Mesenchymal stem cell (in vitro differentiated cells and primary cell): ENCODE measurements around the gene MPC2.
"Not testable (repeated sequence)": the region's sequence is repeated elsewhere in the genome, so short reads cannot be mapped to it uniquely, and the experiment has no call there.

Experiments
- DNase-seq: peaks from one replicate; pipeline ENCODE4 v3.0.0-alpha.2; 2013
- H2AFZ ChIP-seq: one replicate; pipeline ENCODE4 v1.6.1; 2013; ENCODE audit warnings: low read depth, mild to moderate bottlenecking, control low read depth, inconsistent platforms, low read length, moderate library complexity
- H2AK5ac ChIP-seq: 2 replicates; pipeline ENCODE4 v1.6.1; 2013; ENCODE audit warnings: low read length, moderate library complexity, mild to moderate bottlenecking, inconsistent platforms; ENCODE audit not compliant: severe bottlenecking
- H2BK120ac ChIP-seq: one replicate; pipeline ENCODE4 v1.6.1; 2013; ENCODE audit warnings: low read depth, mild to moderate bottlenecking, inconsistent platforms, low read length, moderate library complexity
- H2BK12ac ChIP-seq, 2 experiments: one replicate each; pipeline ENCODE4 v1.6.1; 2013; ENCODE audit warnings: inconsistent platforms in 2 of 2, low read length in 2 of 2, mild to moderate bottlenecking in 2 of 2, moderate library complexity in 2 of 2, control low read depth in 1 of 2
- H2BK15ac ChIP-seq: one replicate; pipeline ENCODE4 v1.6.1; 2013; ENCODE audit warnings: mild to moderate bottlenecking, low read depth, inconsistent platforms; ENCODE audit not compliant: poor library complexity, severe bottlenecking
- H2BK5ac ChIP-seq: 2 replicates; pipeline ENCODE4 v1.6.1; 2013; ENCODE audit warnings: low read depth, mild to moderate bottlenecking, low read length, control low read depth, inconsistent platforms; ENCODE audit not compliant: poor library complexity, severe bottlenecking
- H3K14ac ChIP-seq, 2 experiments: one replicate each; pipeline ENCODE4 v1.6.1; 2013; ENCODE audit warnings: inconsistent platforms in 2 of 2, low read length in 2 of 2, control low read depth in 1 of 2, mild to moderate bottlenecking in 1 of 2, moderate library complexity in 1 of 2
- H3K18ac ChIP-seq, 2 experiments: one replicate each; pipeline ENCODE4 v1.6.1; 2013; ENCODE audit warnings: inconsistent platforms in 2 of 2, low read length in 2 of 2, control low read depth in 1 of 2, low read depth in 1 of 2, mild to moderate bottlenecking in 1 of 2
- H3K23ac ChIP-seq, 2 experiments: one replicate each; pipeline ENCODE4 v1.6.1; 2013; ENCODE audit warnings: inconsistent platforms in 2 of 2, low read length in 2 of 2, mild to moderate bottlenecking in 2 of 2, moderate library complexity in 2 of 2, control low read depth in 1 of 2
- H3K27ac ChIP-seq: 2 replicates; pipeline ENCODE4 v1.5.1; 2013; ENCODE audit warnings: mild to moderate bottlenecking, moderate library complexity, low read length, control low read depth, inconsistent platforms; ENCODE audit not compliant: poor library complexity, severe bottlenecking
- H3K27me3 ChIP-seq, 2 experiments: 2 replicates each; pipeline versions ENCODE4 v1.6.1 to v1.7.0; 2013; ENCODE audit warnings: low read length in 2 of 2, mild to moderate bottlenecking in 2 of 2, moderate library complexity in 2 of 2, control low read depth in 1 of 2, inconsistent platforms in 1 of 2; ENCODE audit not compliant: control insufficient read depth in 1 of 2, insufficient read depth in 1 of 2
- H3K36me3 ChIP-seq, 2 experiments: 2 replicates each; pipeline versions ENCODE4 v1.6.1 to v1.7.0; 2013; ENCODE audit warnings: low read length in 2 of 2, control low read depth in 1 of 2, inconsistent platforms in 1 of 2, low read depth in 1 of 2, mild to moderate bottlenecking in 1 of 2; ENCODE audit not compliant: insufficient read depth in 2 of 2, control insufficient read depth in 1 of 2
- H3K4ac ChIP-seq, 2 experiments: one replicate each; pipeline ENCODE4 v1.6.1; 2013; ENCODE audit warnings: inconsistent platforms in 2 of 2, low read length in 2 of 2, mild to moderate bottlenecking in 2 of 2, moderate library complexity in 2 of 2, control low read depth in 1 of 2, low read depth in 1 of 2
- H3K4me1 ChIP-seq: 2 replicates; pipeline ENCODE4 v1.6.1; 2013; ENCODE audit warnings: low read depth, low read length, control low read depth; ENCODE audit not compliant: control insufficient read depth, insufficient read depth
- H3K4me2 ChIP-seq: 2 replicates; pipeline ENCODE4 v1.6.1; 2013; ENCODE audit warnings: low read length, mild to moderate bottlenecking, inconsistent platforms; ENCODE audit not compliant: poor library complexity, severe bottlenecking
- H3K4me3 ChIP-seq, 2 experiments: 2 replicates each; pipeline versions ENCODE4 v1.5.1 to v1.7.0; 2013; ENCODE audit warnings: low read length in 2 of 2, mild to moderate bottlenecking in 2 of 2, control low read depth in 1 of 2, low read depth in 1 of 2; ENCODE audit not compliant: insufficient read depth in 1 of 2
- H3K79me1 ChIP-seq: replicated peaks from 2 replicates; pipeline ENCODE4 v1.6.1; 2013; ENCODE audit warnings: mild to moderate bottlenecking, control low read depth, low read length, inconsistent platforms; ENCODE audit not compliant: poor library complexity, severe bottlenecking
- H3K9ac ChIP-seq: 2 replicates; pipeline ENCODE4 v1.7.0; 2013; ENCODE audit warnings: mild to moderate bottlenecking, low read length, moderate library complexity
- H3K9me3 ChIP-seq: 2 replicates; pipeline ENCODE4 v1.7.0; 2013; ENCODE audit warnings: mild to moderate bottlenecking, low read length; ENCODE audit not compliant: control insufficient read depth
- H4K8ac ChIP-seq: one replicate; pipeline ENCODE4 v1.6.1; 2013; ENCODE audit warnings: inconsistent platforms, mild to moderate bottlenecking, low read length, moderate library complexity
- H4K91ac ChIP-seq: one replicate; pipeline ENCODE4 v1.6.1; 2013; ENCODE audit warnings: mild to moderate bottlenecking, low read length, inconsistent platforms
- WGBS: methylation state at CpG from one replicate; pipeline ENCODE4 v1.1.7; 2013; ENCODE audit warnings: mixed read lengths; 5-methylcytosine and 5-hydroxymethylcytosine counted together

MPC2 gene

DNA sequence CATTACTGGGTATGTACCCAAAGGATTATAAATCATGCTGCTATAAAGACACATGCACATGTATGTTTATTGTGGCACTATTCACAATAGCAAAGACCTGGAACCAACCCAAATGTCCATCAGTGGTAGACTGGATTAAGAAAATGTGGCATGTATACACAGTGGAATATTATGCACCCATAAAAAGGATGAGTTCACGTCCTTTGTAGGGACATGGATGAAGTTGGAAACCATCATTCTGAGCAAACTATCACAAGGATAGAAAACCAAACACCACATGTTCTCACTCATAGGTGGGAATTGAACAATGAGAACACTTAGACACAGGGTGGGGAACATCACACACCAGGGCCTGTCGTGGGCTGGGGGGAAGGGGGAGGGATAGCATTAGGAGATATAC is 49.7 kb downstream of the MPC2 start:
- not testable (repeated sequence) for H2BK12ac ChIP-seq, H3K14ac ChIP-seq, H2BK15ac ChIP-seq, H3K9ac ChIP-seq, H3K9me3 ChIP-seq, H3K79me1 ChIP-seq, H4K8ac ChIP-seq, H3K4ac ChIP-seq, H3K4me2 ChIP-seq, DNase-seq, H3K4me3 ChIP-seq, H2BK5ac ChIP-seq, H3K36me3 ChIP-seq, H2AFZ ChIP-seq, H3K27ac ChIP-seq, H3K18ac ChIP-seq, H3K4me1 ChIP-seq, H3K27me3 ChIP-seq, H4K91ac ChIP-seq, H3K23ac ChIP-seq, H2BK120ac ChIP-seq, H2AK5ac ChIP-seq
- 88% methylated on average over 1 of the region's 2 CpGs for WGBS

DNA sequence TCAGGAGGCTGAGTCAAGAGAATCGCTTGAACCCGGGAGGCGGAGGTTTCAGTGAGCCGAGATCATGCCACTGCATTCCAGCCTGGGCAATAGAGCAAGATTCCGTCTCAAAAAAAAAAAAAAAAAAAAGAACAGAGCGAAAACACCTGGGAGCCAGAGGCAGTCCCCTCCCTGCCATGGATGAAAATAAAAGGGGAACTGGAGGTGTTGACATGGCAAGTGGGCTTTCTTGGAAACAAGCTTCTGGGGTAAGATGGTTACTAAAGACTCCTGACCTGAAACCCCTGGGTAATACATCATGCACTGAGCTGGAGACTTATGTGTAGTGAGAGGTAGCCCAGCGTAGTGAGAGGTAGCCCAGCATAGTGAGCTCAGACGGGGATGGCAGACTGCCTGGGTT is 54.5 kb downstream of the MPC2 start:
- WGBS, result 97% methylated on average over 8 of the region's 8 CpGs

DNA sequence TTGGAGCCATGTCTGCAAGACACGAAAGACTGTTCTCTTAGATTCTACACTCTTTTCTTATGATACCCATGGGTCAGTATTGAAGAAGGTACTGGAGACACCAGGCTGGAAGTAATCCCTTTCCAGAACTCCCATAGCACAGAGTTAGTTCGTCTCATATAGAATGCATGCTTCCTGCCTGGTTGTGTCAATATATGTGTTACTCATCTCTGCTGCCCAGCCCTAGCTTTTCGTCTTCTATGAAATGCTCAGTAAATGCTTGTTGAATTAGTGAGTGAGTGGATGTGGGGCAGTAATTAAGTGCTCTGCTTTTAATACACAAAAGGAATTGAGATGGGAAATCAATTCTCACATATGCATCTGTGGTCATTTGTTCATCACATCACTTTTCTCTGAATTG is 55.1 kb downstream of the MPC2 start:
- Histone ChIP-seq H4K8ac (no peak overlapping the region), H2AFZ (no peak overlapping the region), H2BK120ac (no peak overlapping the region), H3K4me2 (no peak overlapping the region), H3K27me3 (no peaks in the 10 kb centered on the region), H3K18ac (no peak overlapping the region), H3K4me3 (no peak overlapping the region), H3K27ac (no peak overlapping the region), H2BK5ac (no peak overlapping the region), H3K23ac (no peak overlapping the region), H3K4me1 (peaks cover 2% of the 10 kb centered on the region), H2AK5ac (no peak overlapping the region), H4K91ac (no peak overlapping the region), H2BK12ac (no peak overlapping the region), H3K9ac (no peak overlapping the region), H3K14ac (no peak overlapping the region), H3K4ac (no peak overlapping the region), H3K79me1 (no peaks in the 10 kb centered on the region), H3K36me3 (no peaks in the 10 kb centered on the region), H2BK15ac (no peak overlapping the region), H3K9me3 (no peaks in the 10 kb centered on the region)
- no peak for DNase-seq
- 79% methylated on average over 3 of the region's 3 CpGs for WGBS

More for the DNA sequence above, 54.5 kb downstream of the MPC2 start:
- Histone ChIP-seq H3K4me1 (peaks cover 2% of the 10 kb centered on the region), H2AFZ (no peak overlapping the region), H3K27me3 (no peaks in the 10 kb centered on the region), H3K18ac (no peak overlapping the region), H4K91ac (peak overlapping the region; percentile 21), H3K4ac (no peak overlapping the region), H2BK5ac (no peak overlapping the region), H3K4me2 (no peak overlapping the region), H3K27ac (no peak overlapping the region), H3K36me3 (no peaks in the 10 kb centered on the region), H3K9me3 (no peaks in the 10 kb centered on the region), H4K8ac (no peak overlapping the region), H2BK12ac (no peak overlapping the region), H2BK15ac (no peak overlapping the region), H3K4me3 (no peak overlapping the region), H2AK5ac (no peak overlapping the region), H3K14ac (no peak overlapping the region), H2BK120ac (no peak overlapping the region), H3K79me1 (no peaks in the 10 kb centered on the region), H3K9ac (no peak overlapping the region), H3K23ac (no peak overlapping the region)
- no peak for DNase-seq

DNA sequence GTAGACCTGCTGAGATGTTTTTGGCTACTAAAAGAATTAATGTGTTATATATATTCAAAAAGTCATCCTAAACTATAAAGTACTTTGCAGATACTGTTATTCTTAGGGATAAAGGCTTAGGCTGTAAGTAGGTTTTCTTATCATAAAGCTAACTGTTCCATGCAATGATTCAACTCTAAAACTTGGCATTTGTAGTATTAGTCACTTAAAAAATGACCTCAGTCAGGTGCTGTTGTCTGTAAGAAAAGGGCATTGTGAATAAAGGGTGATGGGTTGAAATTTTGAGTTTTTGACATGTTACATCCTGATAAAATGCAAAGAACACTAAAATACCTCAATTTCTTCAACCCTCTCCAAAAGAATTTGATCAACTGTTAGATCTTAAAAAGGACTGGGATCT is 55.8 kb downstream of the MPC2 start:
- H3K4me1 ChIP-seq, result peaks cover 2% of the 10 kb centered on the region
- no peak overlapping the region for H3K4me3 ChIP-seq
- H3K27ac ChIP-seq, result no peak overlapping the region
- H3K18ac ChIP-seq, result no peak overlapping the region
- no peaks in the 10 kb centered on the region for H3K27me3 ChIP-seq
- no peak for DNase-seq
- H4K8ac ChIP-seq, result no peak overlapping the region
- H3K14ac ChIP-seq, result no peak overlapping the region
- no peaks in the 10 kb centered on the region for H3K79me1 ChIP-seq
- no peak overlapping the region for H4K91ac ChIP-seq
- no peak overlapping the region for H2BK120ac ChIP-seq
- no peak overlapping the region for H3K23ac ChIP-seq
- H3K9ac ChIP-seq, result no peak overlapping the region
- H2BK5ac ChIP-seq, result no peak overlapping the region
- no peak overlapping the region for H2BK12ac ChIP-seq
- H2BK15ac ChIP-seq, result no peak overlapping the region
- no peak overlapping the region for H3K4ac ChIP-seq
- H3K9me3 ChIP-seq, result no peaks in the 10 kb centered on the region
- H2AFZ ChIP-seq, result no peak overlapping the region
- no peak overlapping the region for H3K4me2 ChIP-seq
- no peak overlapping the region for H2AK5ac ChIP-seq
- H3K36me3 ChIP-seq, result no peaks in the 10 kb centered on the region
